Testis (tissue), 3 donors: ENCODE results near the gene IL23R. TPM values are rescaled to one million over a fixed set of nuclear protein-coding genes. Genes with fewer than 3 reads are reported as not detected.
"Not testable (repeated sequence)": the region's sequence is repeated elsewhere in the genome, so short reads cannot be mapped to it uniquely, and the experiment has no call there.

Source experiments
- DNase-seq: peaks from one replicate; pipeline ENCODE4 v3.0.0-alpha.2; 2019
- H3K27ac ChIP-seq, 2 donors: fragments of 200-600 bp; sonication (generic); one replicate each; pipeline ENCODE4 v1.5.1; 2019
- H3K27me3 ChIP-seq: fragments of 200-600 bp; sonication (generic); one replicate; pipeline ENCODE4 v1.5.1; 2019
- H3K36me3 ChIP-seq: fragments of 200-600 bp; sonication (generic); one replicate; pipeline ENCODE4 v1.5.1; 2017; ENCODE audit warnings: low read depth; ENCODE audit errors: missing control alignments
- H3K4me1 ChIP-seq: fragments of 200-600 bp; sonication (generic); one replicate; pipeline ENCODE4 v1.5.1; 2019
- H3K4me3 ChIP-seq, 2 donors: fragments of 200-600 bp; sonication (generic); one replicate each; pipeline ENCODE4 v1.5.1; 2017 to 2019
- H3K9me3 ChIP-seq: fragments of 200-600 bp; sonication (generic); one replicate; pipeline ENCODE4 v1.5.1; 2017
- POLR2A ChIP-seq: fragments of 450-650 bp; IDR thresholded peaks from one replicate; pipeline ENCODE4 v1.6.1; 2017; ENCODE audit warnings: antibody characterized with exemption, mild to moderate bottlenecking, moderate library complexity
- WGBS, 2 donors: methylation state at CpG; one replicate each; pipeline ENCODE4 v1.1.5; 2018; 5-methylcytosine and 5-hydroxymethylcytosine counted together
- intact Hi-C: fragments of 100-400 bp; cut with DNase I; formaldehyde crosslinking; loops from one replicate; pipeline ENCODE4 v1.15.1; 2023; ENCODE audit warnings: low total_unique reads
- polyA plus RNA-seq: library from polyadenylated mRNA; stranded (reverse); fragments of 350-450 nt; fragmentation: Illumina TruSeq; extraction: RNeasy Lipid Tissue Mini Kit (QIAGEN cat#74804); gene quantifications from one replicate; pipeline ENCODE4 v1.2.3, GENCODE V29; 2014; ENCODE audit warnings: low read depth, low replicate concordance; ENCODE audit not compliant: insufficient read depth
- total RNA-seq, 2 donors: library from RNA; depleted of rRNA; stranded (reverse); fragments of >200 nt; gene quantifications; one replicate each; pipeline ENCODE4 v1.2.3, GENCODE V29; 2016
- TF ChIP-seq, protein P1 (sequence below), 3 experiments: fragments of 450-650 bp in 2 of 3; fragments of 200-600 bp in 1 of 3; sonication (generic) in 1 of 3; IDR thresholded peaks; one replicate each; pipeline ENCODE4 v1.5.1; 2016 to 2019; ENCODE audit warnings: antibody characterized with exemption in 3 of 3, mild to moderate bottlenecking in 2 of 3, moderate library complexity in 1 of 3

The IL23R gene
- total and polyA plus RNA-seq, 3 donors from 2014 or later = 1.5 to 2.6 (median 2.2) TPM

DNA sequence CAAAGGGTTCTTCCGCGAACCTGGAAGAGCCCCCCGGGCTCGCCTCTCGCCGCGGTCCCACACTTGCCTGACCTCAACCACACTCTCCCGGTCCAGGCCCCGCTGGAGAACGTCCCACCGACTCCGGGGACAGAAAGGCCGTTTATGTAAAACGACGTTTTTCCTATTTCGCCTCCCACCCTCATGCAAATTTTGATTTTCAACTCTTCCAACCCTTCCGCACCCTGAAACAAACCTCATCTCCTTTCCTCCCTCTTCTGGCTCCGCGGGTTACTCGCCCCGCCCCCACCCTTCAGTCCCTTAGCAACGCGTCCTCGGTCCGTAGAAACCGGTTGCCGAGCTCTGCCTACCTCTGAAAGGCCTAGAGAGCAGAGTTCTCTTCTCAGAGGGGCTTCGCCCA lies 31.6 kb upstream of the IL23R start, which contains the start of gene C1orf141:
Gene C1orf141 (minus strand): TSS at position 276 of the 400 bp plus-strand sequence. CDS start 7,730 bp downstream, outside the sequence.
- H3K4me3 ChIP-seq = peak within 1 kb of the TSS; percentile 36 to 42
- H3K4me1 ChIP-seq = peaks cover 8% of the 10 kb centered on the region
- peak; percentile 59 for DNase-seq
- no peaks in the 10 kb centered on the region for H3K27me3 ChIP-seq
- H3K27ac ChIP-seq = peak within 1 kb of the TSS in 1 of 2 donors; percentile 56
- 20 to 25% methylated on average over 28 of the region's 28 CpGs for WGBS, 2 donors
- H3K9me3 ChIP-seq = no peaks in the 10 kb centered on the region
- H3K36me3 ChIP-seq = no peaks in the 10 kb centered on the region
- TF ChIP-seq, protein P1, sequence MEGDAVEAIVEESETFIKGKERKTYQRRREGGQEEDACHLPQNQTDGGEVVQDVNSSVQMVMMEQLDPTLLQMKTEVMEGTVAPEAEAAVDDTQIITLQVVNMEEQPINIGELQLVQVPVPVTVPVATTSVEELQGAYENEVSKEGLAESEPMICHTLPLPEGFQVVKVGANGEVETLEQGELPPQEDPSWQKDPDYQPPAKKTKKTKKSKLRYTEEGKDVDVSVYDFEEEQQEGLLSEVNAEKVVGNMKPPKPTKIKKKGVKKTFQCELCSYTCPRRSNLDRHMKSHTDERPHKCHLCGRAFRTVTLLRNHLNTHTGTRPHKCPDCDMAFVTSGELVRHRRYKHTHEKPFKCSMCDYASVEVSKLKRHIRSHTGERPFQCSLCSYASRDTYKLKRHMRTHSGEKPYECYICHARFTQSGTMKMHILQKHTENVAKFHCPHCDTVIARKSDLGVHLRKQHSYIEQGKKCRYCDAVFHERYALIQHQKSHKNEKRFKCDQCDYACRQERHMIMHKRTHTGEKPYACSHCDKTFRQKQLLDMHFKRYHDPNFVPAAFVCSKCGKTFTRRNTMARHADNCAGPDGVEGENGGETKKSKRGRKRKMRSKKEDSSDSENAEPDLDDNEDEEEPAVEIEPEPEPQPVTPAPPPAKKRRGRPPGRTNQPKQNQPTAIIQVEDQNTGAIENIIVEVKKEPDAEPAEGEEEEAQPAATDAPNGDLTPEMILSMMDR (IDR thresholded peaks at IDR 0.05) = no peak
- no peak for TF ChIP-seq POLR2A
- intact Hi-C loops = no loop called here

DNA sequence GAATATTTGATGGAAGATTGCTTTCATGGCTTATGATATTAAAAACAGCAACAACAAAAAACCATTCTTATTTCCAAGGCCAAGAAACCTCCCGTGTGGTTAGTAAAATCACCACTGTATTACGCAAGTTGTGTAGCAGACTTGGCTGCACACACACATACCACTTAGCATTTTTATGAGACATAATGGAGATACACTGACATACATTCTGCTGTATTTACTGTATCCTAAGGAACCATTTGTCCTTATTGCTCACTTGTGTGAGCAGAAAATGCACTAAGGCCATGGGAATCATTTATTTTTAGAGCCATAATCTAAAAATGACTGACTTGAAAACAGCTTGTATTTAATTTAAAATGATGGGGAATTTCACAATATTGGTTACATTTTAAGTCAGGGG lies 30.9 kb upstream of the IL23R start:
- Histone ChIP-seq H3K27ac (peak overlapping the region in 1 of 2 donors; percentile 51), H3K27me3 (no peaks in the 10 kb centered on the region), H3K9me3 (no peaks in the 10 kb centered on the region), H3K4me3 (no peak overlapping the region), H3K36me3 (no peaks in the 10 kb centered on the region), H3K4me1 (peaks cover 8% of the 10 kb centered on the region)
- DNase-seq = no peak
- intact Hi-C loops = no loop called here
- WGBS, 2 donors = 34 to 45% methylated on average over 2 of the region's 2 CpGs
- no peak for TF ChIP-seq POLR2A
- TF ChIP-seq, protein P1 (IDR thresholded peaks at IDR 0.05) = no peak

GRCh38 chr1:67137307-67137753 lies 28.9 kb upstream of the IL23R start:
- TF ChIP-seq, protein P1 (IDR thresholded peaks at IDR 0.05) = no peak
- no peak for TF ChIP-seq POLR2A
- intact Hi-C loops = no loop called here
- 70 to 79% methylated on average over 4 of the region's 4 CpGs for WGBS, 2 donors
- Histone ChIP-seq H3K4me3 (no peak overlapping the region), H3K27me3 (no peaks in the 10 kb centered on the region), H3K4me1 (peaks cover 10% of the 10 kb centered on the region), H3K9me3 (no peaks in the 10 kb centered on the region), H3K27ac (peak overlapping the region in 1 of 2 donors; percentile 4), H3K36me3 (no peaks in the 10 kb centered on the region)
- no peak for DNase-seq

- peak overlapping the region; percentile 18 to 63 for H3K27ac ChIP-seq
- intact Hi-C loops = no loop called here
- WGBS, 2 donors = 69 to 71% methylated on average over 3 of the region's 3 CpGs
These were observed 27.3 kb upstream of the IL23R start for GRCh38 chr1:67138813-67139499.

DNA sequence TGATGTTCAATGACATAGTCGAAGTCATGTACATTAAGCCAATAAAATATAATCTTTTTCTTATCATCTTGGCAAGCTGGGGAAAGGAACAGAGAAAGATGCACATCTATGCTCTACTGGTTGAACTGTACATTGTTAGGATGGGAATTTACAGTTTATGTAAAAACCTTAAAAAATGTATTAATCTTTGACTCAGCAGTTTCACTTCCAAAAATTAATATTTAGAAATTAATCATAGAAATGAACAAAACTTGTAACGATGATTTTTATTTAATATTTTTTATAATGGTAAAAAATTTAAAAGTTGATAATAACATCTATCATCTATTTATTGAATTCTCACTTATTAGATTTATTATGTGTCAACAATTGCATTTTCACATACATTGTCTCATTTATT lies 25.8 kb upstream of the IL23R start:
- no peak for TF ChIP-seq POLR2A
- TF ChIP-seq, protein P1 (IDR thresholded peaks at IDR 0.05) = no peak
- WGBS, 2 donors = 70 to 78% methylated on average over 2 of the region's 2 CpGs
- no peaks in the 10 kb centered on the region for H3K9me3 ChIP-seq
- no peak for DNase-seq
- H3K36me3 ChIP-seq = no peaks in the 10 kb centered on the region
- peaks cover 15% of the 10 kb centered on the region for H3K4me1 ChIP-seq
- no peaks in the 10 kb centered on the region for H3K27me3 ChIP-seq
- intact Hi-C loops = loop anchor here (10.0 kb wide), 1 partner anchor 136 kb away; no protein-coding TSS in a partner anchor
- H3K4me3 ChIP-seq = peak overlapping the region in 1 of 2 donors; percentile 40
- H3K27ac ChIP-seq = peak overlapping the region; percentile 55 to 63

More at GRCh38 chr1:67138813-67139499, 27.3 kb upstream of the IL23R start:
- no peaks in the 10 kb centered on the region for H3K27me3 ChIP-seq
- H3K4me3 ChIP-seq = peak overlapping the region in 1 of 2 donors; percentile 5
- no peaks in the 10 kb centered on the region for H3K9me3 ChIP-seq
- H3K4me1 ChIP-seq = peaks cover 22% of the 10 kb centered on the region
- no peak for TF ChIP-seq POLR2A
- no peaks in the 10 kb centered on the region for H3K36me3 ChIP-seq
- DNase-seq = peak; percentile 30

- Histone ChIP-seq H3K4me1 (peaks cover 14% of the 10 kb centered on the region), H3K4me3 (peak overlapping the region in 1 of 2 donors; percentile 40), H3K27ac (peak overlapping the region; percentile 53 to 63)
- not testable (repeated sequence) for H3K27me3 ChIP-seq, H3K36me3 ChIP-seq, H3K9me3 ChIP-seq
- DNase-seq = peak; percentile 37
- intact Hi-C loops = loop anchor here (10.0 kb wide), 1 partner anchor 137 kb away; no protein-coding TSS in a partner anchor
- WGBS, 2 donors = 28 to 44% methylated on average over 3 of the region's 3 CpGs
These were observed 24.4 kb upstream of the IL23R start for GRCh38 chr1:67141832-67142231.
